ES-I3 (cell line): ENCODE measurements around the gene CCDC136.

Source experiments
- H3K36me3 ChIP-seq: 2 replicates; pipeline ENCODE4 v1.6.1; 2013; ENCODE audit warnings: mild to moderate bottlenecking, low read length, control low read depth, moderate library complexity; ENCODE audit not compliant: insufficient read depth
- H3K4me1 ChIP-seq: 2 replicates; pipeline ENCODE4 v1.6.1; 2013; ENCODE audit warnings: mild to moderate bottlenecking, control low read depth, low read length; ENCODE audit not compliant: insufficient read depth
- H3K9ac ChIP-seq: 2 replicates; pipeline ENCODE4 v1.6.1; 2013; ENCODE audit warnings: low read depth, mild to moderate bottlenecking, low read length, moderate library complexity
- H3K9me3 ChIP-seq: 2 replicates; pipeline ENCODE4 v1.6.1; 2013; ENCODE audit warnings: mild to moderate bottlenecking, low read length, moderate library complexity; ENCODE audit not compliant: control insufficient read depth, insufficient read depth

The CCDC136 gene

GRCh38 chr7:128827248-128827958 lies 35.6 kb downstream of the CCDC136 start:
- Histone ChIP-seq H3K4me1 (peaks cover 32% of the 10 kb centered on the region), H3K36me3 (no peaks in the 10 kb centered on the region), H3K9ac (no peak overlapping the region; the same call in 1 of the 2 replicates), H3K9me3 (no peaks in the 10 kb centered on the region)

GRCh38 chr7:128827971-128828711 lies 36.4 kb downstream of the CCDC136 start:
- H3K9me3 ChIP-seq = no peaks in the 10 kb centered on the region
- peaks cover 32% of the 10 kb centered on the region for H3K4me1 ChIP-seq
- no peaks in the 10 kb centered on the region for H3K36me3 ChIP-seq
- no peak overlapping the region for H3K9ac ChIP-seq

- peaks cover 32% of the 10 kb centered on the region for H3K4me1 ChIP-seq
- H3K36me3 ChIP-seq = peaks cover 3% of the 10 kb centered on the region; the same call in 1 of the 2 replicates
- H3K9me3 ChIP-seq = no peaks in the 10 kb centered on the region
- H3K9ac ChIP-seq = peak overlapping the region; percentile 57
These were observed 37.8 kb downstream of the CCDC136 start for GRCh38 chr7:128829391-128830166.

GRCh38 chr7:128830231-128831177 lies 38.7 kb downstream of the CCDC136 start, which contains the start of gene FLNC:
Gene FLNC (plus strand): TSS chr7:128830406. CDS start chr7:128830638, 232 bp downstream.
- Histone ChIP-seq H3K9ac (peak within 1 kb of the TSS; percentile 87), H3K36me3 (peaks cover 3% of the 10 kb centered on the region), H3K9me3 (no peaks in the 10 kb centered on the region), H3K4me1 (peaks cover 32% of the 10 kb centered on the region)

- H3K9ac ChIP-seq = peak overlapping the region; percentile 87
- H3K4me1 ChIP-seq = peaks cover 30% of the 10 kb centered on the region
- no peaks in the 10 kb centered on the region for H3K9me3 ChIP-seq
- peaks cover 3% of the 10 kb centered on the region for H3K36me3 ChIP-seq
These were observed 39.6 kb downstream of the CCDC136 start for GRCh38 chr7:128831178-128831993.

GRCh38 chr7:128831994-128832879 lies 40.5 kb downstream of the CCDC136 start:
- Histone ChIP-seq H3K9ac (peak overlapping the region; percentile 87; the same call in 1 of the 2 replicates), H3K36me3 (peaks cover 3% of the 10 kb centered on the region), H3K9me3 (no peaks in the 10 kb centered on the region), H3K4me1 (peaks cover 21% of the 10 kb centered on the region)

- Histone ChIP-seq H3K36me3 (peaks cover 6% of the 10 kb centered on the region), H3K9me3 (no peaks in the 10 kb centered on the region), H3K9ac (peak overlapping the region; percentile 87; the same call in 1 of the 2 replicates), H3K4me1 (peaks cover 16% of the 10 kb centered on the region)
These were observed 41.0 kb downstream of the CCDC136 start for GRCh38 chr7:128832880-128833147.

GRCh38 chr7:128833148-128833945 lies 41.6 kb downstream of the CCDC136 start:
- peak overlapping the region; percentile 87 for H3K9ac ChIP-seq
- no peaks in the 10 kb centered on the region for H3K9me3 ChIP-seq
- peaks cover 6% of the 10 kb centered on the region for H3K36me3 ChIP-seq
- peaks cover 10% of the 10 kb centered on the region for H3K4me1 ChIP-seq

- Histone ChIP-seq H3K4me1 (peaks cover 5% of the 10 kb centered on the region), H3K9me3 (no peaks in the 10 kb centered on the region), H3K9ac (peak overlapping the region; percentile 87), H3K36me3 (peaks cover 6% of the 10 kb centered on the region)
These were observed 42.2 kb downstream of the CCDC136 start for GRCh38 chr7:128833946-128834325.

- Histone ChIP-seq H3K36me3 (peaks cover 9% of the 10 kb centered on the region), H3K9ac (no peak overlapping the region), H3K4me1 (no peaks in the 10 kb centered on the region; the same call in 1 of the 2 replicates), H3K9me3 (no peaks in the 10 kb centered on the region)
These were observed 43.5 kb downstream of the CCDC136 start for GRCh38 chr7:128835231-128835751.

- Histone ChIP-seq H3K36me3 (peaks cover 9% of the 10 kb centered on the region), H3K4me1 (no peaks in the 10 kb centered on the region; the same call in 1 of the 2 replicates), H3K9me3 (no peaks in the 10 kb centered on the region), H3K9ac (no peak overlapping the region)
These were observed 44.2 kb downstream of the CCDC136 start for GRCh38 chr7:128835790-128836641.
